GM21360 (cell line): ENCODE results near the gene HSFX4.
A peak's percentile ranks its signal among the peaks of the same experiment; 100 is the strongest.
"Not testable (repeated sequence)": the region's sequence is repeated elsewhere in the genome, so short reads cannot be mapped to it uniquely, and the experiment has no call there.

Experiments used
- ATAC-seq: cut with Tn5 transposase; IDR thresholded peaks from one replicate; pipeline ENCODE4 v1.9.1; 2021; ENCODE audit warnings: mild to moderate bottlenecking, moderate library complexity; ENCODE audit not compliant: unreplicated experiment

HSFX4 gene

GRCh38 chrX:149937871-149938426 lies 8.6 kb downstream of the HSFX4 start:
- peak; percentile 1 for ATAC-seq

- peak; percentile 63 for ATAC-seq
These were observed 9.1 kb downstream of the HSFX4 start, which contains the start of gene EOLA2 for GRCh38 chrX:149938427-149938880. Gene EOLA2, minus strand, starts transcription at chrX:149938491. Its CDS starts 4,617 bp downstream, at chrX:149933874.

GRCh38 chrX:149938881-149939654 lies 9.7 kb downstream of the HSFX4 start:
- ATAC-seq = peak; percentile 12

GRCh38 chrX:149939655-149939904 lies 10.2 kb downstream of the HSFX4 start:
- peak; percentile 4 for ATAC-seq

GRCh38 chrX:149939905-149940673 lies 10.7 kb downstream of the HSFX4 start:
- peak; percentile 41 for ATAC-seq

GRCh38 chrX:149940674-149941024 lies 11.3 kb downstream of the HSFX4 start:
- ATAC-seq = not testable (repeated sequence)

GRCh38 chrX:149945087-149945670 lies 15.8 kb downstream of the HSFX4 start:
- not testable (repeated sequence) for ATAC-seq

GRCh38 chrX:149945820-149946219 lies 16.4 kb downstream of the HSFX4 start:
- not testable (repeated sequence) for ATAC-seq

GRCh38 chrX:149946932-149947331 lies 17.6 kb downstream of the HSFX4 start:
- ATAC-seq = not testable (repeated sequence)

GRCh38 chrX:149948016-149948415 lies 18.6 kb downstream of the HSFX4 start:
- no peak for ATAC-seq

- no peak for ATAC-seq
These were observed 20.5 kb downstream of the HSFX4 start for GRCh38 chrX:149949743-149950436.

- no peak for ATAC-seq
These were observed 21.3 kb downstream of the HSFX4 start for GRCh38 chrX:149950681-149951080.

- no peak for ATAC-seq
These were observed 32.2 kb downstream of the HSFX4 start for GRCh38 chrX:149961572-149961971.

- ATAC-seq = no peak
These were observed 32.6 kb downstream of the HSFX4 start for GRCh38 chrX:149962010-149962409.

GRCh38 chrX:149962859-149963757 lies 33.7 kb downstream of the HSFX4 start:
- peak; percentile 92 for ATAC-seq

- ATAC-seq = no peak
These were observed 49.8 kb downstream of the HSFX4 start for GRCh38 chrX:149979126-149979644.
